Measurements from ENCODE around the gene ZNF557. TPM values are rescaled to one million over a fixed set of nuclear protein-coding genes. Genes with fewer than 3 reads are reported as not detected.
"Not testable (repeated sequence)": the region's sequence is repeated elsewhere in the genome, so short reads cannot be mapped to it uniquely, and the experiment has no call there.

The ZNF557 gene
- total RNA-seq, 1 donor from 2014 or later: 8.2 TPM

DNA sequence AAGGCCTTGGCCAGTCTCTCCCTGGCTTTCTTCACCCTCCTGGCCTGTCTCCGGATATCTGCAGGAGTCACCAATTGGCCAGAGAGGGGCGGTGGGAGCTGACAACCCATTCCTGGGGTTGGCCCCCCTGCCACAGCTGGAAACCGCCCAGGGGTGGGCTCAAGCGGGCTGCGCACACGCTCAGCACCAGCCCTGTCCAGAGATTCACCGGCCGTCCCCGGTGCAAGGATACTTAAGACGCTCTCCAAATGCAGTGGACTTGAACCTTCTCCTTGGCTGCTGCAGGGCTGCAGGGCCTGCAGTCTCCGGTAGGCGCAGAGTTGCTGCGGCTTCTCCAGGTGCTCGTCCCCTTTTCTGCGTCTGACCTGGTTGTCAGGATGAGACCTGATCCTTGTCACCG is 13.1 kb upstream of the ZNF557 start:
- H3K4me1 Mint-ChIP-seq (ENCODE audit: low read depth); DNase-seq (ENCODE audit: low spot score); H3K36me3 Mint-ChIP-seq (ENCODE audit: low read depth); H3K27me3 Mint-ChIP-seq (ENCODE audit: low read depth); H3K27ac Mint-ChIP-seq (ENCODE audit: unreplicated experiment); H3K4me3 Mint-ChIP-seq (ENCODE audit: unreplicated experiment); H3K9me3 Mint-ChIP-seq (ENCODE audit: low read depth): not testable (repeated sequence)

DNA sequence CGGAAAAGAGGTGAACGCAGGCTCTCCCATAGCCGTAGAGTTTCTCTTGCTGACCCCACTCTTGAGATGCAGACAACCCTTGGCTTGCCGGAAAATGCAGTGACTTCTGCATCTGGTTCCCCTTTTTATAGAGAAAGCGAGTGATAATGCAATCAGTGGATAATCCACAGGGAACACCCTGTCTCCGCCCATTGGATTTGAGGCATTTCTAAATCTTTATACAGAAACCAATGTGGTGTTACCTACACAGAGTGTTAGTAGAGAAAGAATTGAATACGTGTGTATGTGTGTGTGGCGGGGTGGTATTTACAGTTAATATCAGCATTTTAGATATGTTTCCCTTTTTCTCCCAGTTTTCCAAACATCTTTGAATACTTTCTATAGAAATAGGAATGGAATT is 10.9 kb upstream of the ZNF557 start, which contains the start of gene MBD3L3:
Gene MBD3L3 (minus strand): TSS at position 101 of the 400 bp plus-strand sequence. CDS start 71 bp downstream, at position 30.
- not testable (repeated sequence) for DNase-seq (ENCODE audit: low spot score); H3K27me3 Mint-ChIP-seq (ENCODE audit: low read depth); H3K9me3 Mint-ChIP-seq (ENCODE audit: low read depth); H3K4me1 Mint-ChIP-seq (ENCODE audit: low read depth); H3K36me3 Mint-ChIP-seq (ENCODE audit: low read depth); H3K27ac Mint-ChIP-seq (ENCODE audit: unreplicated experiment); H3K4me3 Mint-ChIP-seq (ENCODE audit: unreplicated experiment)

DNA sequence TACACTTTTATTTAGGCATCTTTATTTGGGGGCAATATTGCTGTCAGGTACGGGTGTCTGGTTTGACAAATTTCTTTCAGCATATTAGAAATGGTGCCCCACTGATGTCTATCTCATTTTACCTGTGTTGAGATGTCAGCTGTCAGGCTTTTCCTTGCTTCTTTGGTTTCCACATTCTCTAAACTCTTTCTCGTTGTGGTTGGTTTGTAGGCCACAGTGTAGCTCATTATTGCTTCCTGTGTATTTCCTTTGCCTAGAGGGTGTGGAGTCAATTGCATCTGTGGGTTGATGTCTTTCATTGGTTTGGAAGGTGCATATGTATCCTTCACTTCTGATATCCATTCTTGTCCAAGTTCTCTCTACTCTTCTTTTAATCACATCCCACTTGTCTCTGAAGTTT is 9.5 kb upstream of the ZNF557 start:
- H3K27me3 Mint-ChIP-seq (ENCODE audit: low read depth); H3K4me1 Mint-ChIP-seq (ENCODE audit: low read depth); H3K27ac Mint-ChIP-seq (ENCODE audit: unreplicated experiment); DNase-seq (ENCODE audit: low spot score); H3K9me3 Mint-ChIP-seq (ENCODE audit: low read depth); H3K4me3 Mint-ChIP-seq (ENCODE audit: unreplicated experiment); H3K36me3 Mint-ChIP-seq (ENCODE audit: low read depth): not testable (repeated sequence)

DNA sequence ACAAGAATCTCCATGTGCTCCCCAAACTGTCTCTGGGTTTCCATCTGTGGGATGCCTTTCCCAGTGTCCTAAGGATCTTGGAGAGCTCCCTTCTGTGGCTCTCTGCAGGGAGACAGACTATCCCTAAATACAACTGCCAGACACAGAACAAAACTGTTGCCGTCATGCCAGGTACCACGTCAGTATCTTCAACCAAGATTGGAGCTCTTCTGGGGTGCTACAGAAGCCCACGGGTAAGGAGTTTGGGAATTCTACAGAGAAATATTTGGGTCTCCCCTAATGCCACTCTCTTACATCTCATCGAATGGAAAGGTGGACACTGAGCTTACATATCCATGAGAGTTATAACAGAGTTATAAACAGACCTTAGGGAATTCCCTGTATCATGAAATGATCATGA is 6.2 kb upstream of the ZNF557 start:
- DNase-seq (ENCODE audit: low spot score): no peak
- H3K9me3 Mint-ChIP-seq (ENCODE audit: low read depth): no peaks in the 10 kb centered on the region
- H3K36me3 Mint-ChIP-seq (ENCODE audit: low read depth): no peaks in the 10 kb centered on the region
- H3K27me3 Mint-ChIP-seq (ENCODE audit: low read depth): no peaks in the 10 kb centered on the region
- TF ChIP-seq, protein P1, sequence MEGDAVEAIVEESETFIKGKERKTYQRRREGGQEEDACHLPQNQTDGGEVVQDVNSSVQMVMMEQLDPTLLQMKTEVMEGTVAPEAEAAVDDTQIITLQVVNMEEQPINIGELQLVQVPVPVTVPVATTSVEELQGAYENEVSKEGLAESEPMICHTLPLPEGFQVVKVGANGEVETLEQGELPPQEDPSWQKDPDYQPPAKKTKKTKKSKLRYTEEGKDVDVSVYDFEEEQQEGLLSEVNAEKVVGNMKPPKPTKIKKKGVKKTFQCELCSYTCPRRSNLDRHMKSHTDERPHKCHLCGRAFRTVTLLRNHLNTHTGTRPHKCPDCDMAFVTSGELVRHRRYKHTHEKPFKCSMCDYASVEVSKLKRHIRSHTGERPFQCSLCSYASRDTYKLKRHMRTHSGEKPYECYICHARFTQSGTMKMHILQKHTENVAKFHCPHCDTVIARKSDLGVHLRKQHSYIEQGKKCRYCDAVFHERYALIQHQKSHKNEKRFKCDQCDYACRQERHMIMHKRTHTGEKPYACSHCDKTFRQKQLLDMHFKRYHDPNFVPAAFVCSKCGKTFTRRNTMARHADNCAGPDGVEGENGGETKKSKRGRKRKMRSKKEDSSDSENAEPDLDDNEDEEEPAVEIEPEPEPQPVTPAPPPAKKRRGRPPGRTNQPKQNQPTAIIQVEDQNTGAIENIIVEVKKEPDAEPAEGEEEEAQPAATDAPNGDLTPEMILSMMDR (IDR thresholded peaks at IDR 0.05): no peak
- no peak overlapping the region for H3K4me3 Mint-ChIP-seq (ENCODE audit: unreplicated experiment)
- peaks cover 9% of the 10 kb centered on the region for H3K4me1 Mint-ChIP-seq (ENCODE audit: low read depth)
- no peak overlapping the region for H3K27ac Mint-ChIP-seq (ENCODE audit: unreplicated experiment)

DNA sequence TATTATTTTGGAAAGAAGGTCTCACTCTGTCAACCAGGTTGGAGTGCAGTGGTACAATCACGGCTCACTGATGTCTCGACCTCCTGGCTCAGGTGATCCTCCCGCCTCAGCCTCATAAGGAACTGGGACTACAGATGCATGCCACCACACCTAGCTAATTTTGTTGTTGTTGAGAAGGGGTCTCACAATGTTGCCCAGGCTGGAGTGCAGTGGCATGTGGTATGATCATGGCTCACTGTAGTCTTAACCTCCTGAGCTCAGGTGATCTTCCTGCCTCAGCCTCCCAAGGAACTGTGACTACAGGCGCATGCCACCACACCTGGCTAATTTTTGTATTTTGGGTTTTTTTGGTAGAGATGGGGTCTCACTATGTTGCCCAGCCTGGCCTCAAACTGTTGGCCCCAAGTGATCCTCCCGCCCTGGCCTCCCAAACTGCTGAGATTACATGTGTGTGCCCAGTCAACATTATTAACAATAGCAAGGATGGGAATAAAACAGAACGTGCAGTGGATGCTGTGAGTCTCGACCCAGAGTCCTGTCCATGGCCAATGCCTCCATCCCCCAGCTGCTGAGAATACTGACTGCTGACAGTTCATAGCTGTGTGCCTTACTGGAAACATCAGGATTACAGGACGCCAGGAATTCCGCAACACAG is 5.6 kb upstream of the ZNF557 start:
- peaks cover 13% of the 10 kb centered on the region for H3K4me1 Mint-ChIP-seq (ENCODE audit: low read depth)
- H3K4me3 Mint-ChIP-seq (ENCODE audit: unreplicated experiment): no peak overlapping the region
- H3K9me3 Mint-ChIP-seq (ENCODE audit: low read depth): no peaks in the 10 kb centered on the region
- H3K27ac Mint-ChIP-seq (ENCODE audit: unreplicated experiment): no peak overlapping the region
- H3K27me3 Mint-ChIP-seq (ENCODE audit: low read depth): no peaks in the 10 kb centered on the region
- TF ChIP-seq, protein P1 (IDR thresholded peaks at IDR 0.05): no peak
- no peaks in the 10 kb centered on the region for H3K36me3 Mint-ChIP-seq (ENCODE audit: low read depth)
- no peak for DNase-seq (ENCODE audit: low spot score)

DNA sequence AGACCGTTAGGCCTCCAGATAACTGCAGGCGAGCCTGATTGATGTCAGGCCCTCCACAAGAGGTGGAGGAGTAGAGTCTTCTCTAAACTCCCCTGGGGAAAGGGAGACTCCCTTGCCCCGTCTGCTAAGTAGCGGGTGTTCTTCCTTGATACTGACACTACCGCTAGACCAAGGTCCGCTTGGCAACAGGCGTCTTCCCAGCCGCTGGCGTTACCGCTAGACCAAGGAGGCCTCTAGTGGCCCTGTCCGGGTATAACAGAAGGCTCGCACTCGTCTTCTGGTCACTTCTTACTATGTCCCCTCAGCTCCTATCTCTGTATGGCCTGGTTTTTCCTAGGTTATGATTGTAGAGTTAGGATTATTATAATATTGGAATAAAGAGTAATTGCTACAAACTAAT is 2.4 kb upstream of the ZNF557 start:
- not testable (repeated sequence) for DNase-seq (ENCODE audit: low spot score); H3K9me3 Mint-ChIP-seq (ENCODE audit: low read depth); H3K27ac Mint-ChIP-seq (ENCODE audit: unreplicated experiment); H3K27me3 Mint-ChIP-seq (ENCODE audit: low read depth); H3K4me3 Mint-ChIP-seq (ENCODE audit: unreplicated experiment); H3K36me3 Mint-ChIP-seq (ENCODE audit: low read depth)
- peaks cover 20% of the 10 kb centered on the region for H3K4me1 Mint-ChIP-seq (ENCODE audit: low read depth)
- TF ChIP-seq, protein P1 (IDR thresholded peaks at IDR 0.05): peak; percentile 55

DNA sequence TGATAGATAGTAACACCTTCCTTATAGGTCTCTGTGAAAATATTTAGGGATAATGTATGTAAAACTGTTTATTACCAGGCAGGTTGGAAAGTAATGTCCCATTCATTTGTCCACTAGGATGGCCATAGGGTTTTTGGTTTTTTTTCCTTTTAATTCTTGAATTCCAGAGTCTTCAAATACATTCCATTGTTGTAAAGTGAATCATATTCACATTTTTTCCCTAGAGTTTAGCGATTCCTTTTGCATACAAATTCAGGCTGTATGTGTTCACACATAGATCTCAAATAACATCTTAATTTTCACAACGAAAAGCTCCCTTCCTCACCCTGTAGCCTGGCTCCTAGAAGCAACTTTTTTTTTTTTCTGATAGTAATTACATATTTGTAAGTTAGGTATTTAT is 1.8 kb upstream of the ZNF557 start:
- no peak for DNase-seq (ENCODE audit: low spot score)
- peaks cover 24% of the 10 kb centered on the region for H3K4me1 Mint-ChIP-seq (ENCODE audit: low read depth)
- no peak overlapping the region for H3K4me3 Mint-ChIP-seq (ENCODE audit: unreplicated experiment)
- no peaks in the 10 kb centered on the region for H3K27me3 Mint-ChIP-seq (ENCODE audit: low read depth)
- TF ChIP-seq, protein P1 (IDR thresholded peaks at IDR 0.05): no peak
- no peak overlapping the region for H3K27ac Mint-ChIP-seq (ENCODE audit: unreplicated experiment)
- H3K36me3 Mint-ChIP-seq (ENCODE audit: low read depth): peaks cover 9% of the 10 kb centered on the region
- H3K9me3 Mint-ChIP-seq (ENCODE audit: low read depth): no peaks in the 10 kb centered on the region

Data from chondrocyte (in vitro differentiated cells).